ENCODE results near the gene ZFPM1. TPM values are rescaled to one million over a fixed set of nuclear protein-coding genes. Genes with fewer than 3 reads are reported as not detected.

ZFPM1 gene
- total RNA-seq, 1 donor from 2014 or later, result 5.6 TPM

DNA sequence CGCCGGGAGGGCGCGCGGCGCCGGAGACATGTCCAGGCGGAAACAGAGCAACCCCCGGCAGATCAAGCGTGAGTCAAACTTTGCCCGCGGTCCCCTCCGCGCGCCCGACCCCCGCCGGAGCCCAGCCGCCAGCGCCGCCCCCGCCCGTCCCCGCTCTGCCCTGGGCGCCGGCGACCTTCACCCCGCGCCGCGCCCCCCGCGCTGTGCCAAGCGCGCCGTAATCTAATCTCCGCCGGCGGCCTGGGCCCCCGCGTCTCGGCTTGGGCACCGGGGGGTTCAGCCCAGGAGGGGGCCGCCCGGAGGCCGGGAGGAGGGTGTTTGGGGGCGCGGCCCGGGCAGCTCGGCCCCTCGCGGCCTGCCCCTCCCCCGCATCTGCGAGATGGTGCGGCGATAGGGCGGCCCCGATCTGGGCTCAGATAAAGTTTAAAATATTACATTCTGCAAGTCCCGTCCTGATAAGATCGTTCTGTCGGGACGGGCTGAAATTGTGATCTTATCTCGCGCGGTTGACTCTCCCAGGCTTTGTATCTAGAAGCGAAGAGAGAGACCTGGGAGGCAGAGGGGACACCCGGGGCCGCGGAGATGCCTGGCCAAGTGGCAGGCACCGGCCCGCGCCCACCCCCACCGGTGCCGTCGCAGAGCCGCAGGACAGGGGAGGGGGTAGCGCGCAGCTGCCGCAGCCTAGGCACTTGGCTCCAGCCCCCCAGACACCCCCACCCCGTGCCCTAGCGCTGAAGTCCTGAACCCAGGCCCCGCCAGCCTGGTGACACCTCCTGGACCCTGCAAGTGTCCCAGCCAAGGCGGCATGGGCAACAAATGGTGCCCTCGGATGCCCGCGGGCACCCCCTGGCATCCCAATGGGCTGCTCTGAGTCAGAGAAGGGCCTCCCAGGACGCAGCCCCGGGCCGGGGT is 787 bp downstream of the ZFPM1 start:
- H3K36me3 ChIP-seq, result no peaks in the 10 kb centered on the region
- intact Hi-C loops (cut with DNase I), result no loop called here
- ATAC-seq, result no peak
- H3K27me3 ChIP-seq (ENCODE audit: low read depth), result no peaks in the 10 kb centered on the region
- H3K9me3 ChIP-seq, result no peaks in the 10 kb centered on the region
- peak overlapping the region; percentile 64 for H3K27ac ChIP-seq
- TF ChIP-seq, protein P1, sequence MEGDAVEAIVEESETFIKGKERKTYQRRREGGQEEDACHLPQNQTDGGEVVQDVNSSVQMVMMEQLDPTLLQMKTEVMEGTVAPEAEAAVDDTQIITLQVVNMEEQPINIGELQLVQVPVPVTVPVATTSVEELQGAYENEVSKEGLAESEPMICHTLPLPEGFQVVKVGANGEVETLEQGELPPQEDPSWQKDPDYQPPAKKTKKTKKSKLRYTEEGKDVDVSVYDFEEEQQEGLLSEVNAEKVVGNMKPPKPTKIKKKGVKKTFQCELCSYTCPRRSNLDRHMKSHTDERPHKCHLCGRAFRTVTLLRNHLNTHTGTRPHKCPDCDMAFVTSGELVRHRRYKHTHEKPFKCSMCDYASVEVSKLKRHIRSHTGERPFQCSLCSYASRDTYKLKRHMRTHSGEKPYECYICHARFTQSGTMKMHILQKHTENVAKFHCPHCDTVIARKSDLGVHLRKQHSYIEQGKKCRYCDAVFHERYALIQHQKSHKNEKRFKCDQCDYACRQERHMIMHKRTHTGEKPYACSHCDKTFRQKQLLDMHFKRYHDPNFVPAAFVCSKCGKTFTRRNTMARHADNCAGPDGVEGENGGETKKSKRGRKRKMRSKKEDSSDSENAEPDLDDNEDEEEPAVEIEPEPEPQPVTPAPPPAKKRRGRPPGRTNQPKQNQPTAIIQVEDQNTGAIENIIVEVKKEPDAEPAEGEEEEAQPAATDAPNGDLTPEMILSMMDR (IDR thresholded peaks at IDR 0.05), result no peak
- DNase-seq, result no peak
- H3K4me3 ChIP-seq, result peak overlapping the region; percentile 73
- H3K4me1 ChIP-seq, result peaks cover 41% of the 10 kb centered on the region

DNA sequence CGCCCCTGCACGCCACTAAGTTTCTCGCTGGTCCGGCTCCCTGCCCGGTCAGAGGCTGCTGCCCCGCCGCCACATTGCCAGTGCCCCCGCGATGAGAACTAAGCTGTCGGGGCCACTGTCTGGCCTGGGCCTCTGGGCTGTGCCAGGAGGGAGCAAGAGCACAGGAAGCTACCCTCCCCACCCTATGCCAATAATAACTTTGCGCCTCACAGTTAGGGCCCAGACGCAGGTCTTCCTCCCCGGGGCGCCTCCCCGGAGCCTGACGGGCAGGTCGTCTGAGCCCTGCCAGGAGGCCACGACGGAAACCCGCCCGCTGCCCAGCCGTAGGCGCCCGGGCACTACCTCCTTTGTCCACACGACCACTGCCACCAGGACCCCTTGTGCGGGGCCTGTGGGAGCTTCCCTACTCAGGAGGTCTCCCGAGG is 1.5 kb downstream of the ZFPM1 start:
- intact Hi-C loops (cut with DNase I), result no loop called here
- no peaks in the 10 kb centered on the region for H3K27me3 ChIP-seq (ENCODE audit: low read depth)
- H3K4me3 ChIP-seq, result peak overlapping the region; percentile 73
- no peaks in the 10 kb centered on the region for H3K36me3 ChIP-seq
- peaks cover 37% of the 10 kb centered on the region for H3K4me1 ChIP-seq
- no peaks in the 10 kb centered on the region for H3K9me3 ChIP-seq
- peak overlapping the region; percentile 64 for H3K27ac ChIP-seq
- TF ChIP-seq, protein P1 (IDR thresholded peaks at IDR 0.05), result no peak
- ATAC-seq (peak; percentile 0 to 1), DNase-seq (no peak)

DNA sequence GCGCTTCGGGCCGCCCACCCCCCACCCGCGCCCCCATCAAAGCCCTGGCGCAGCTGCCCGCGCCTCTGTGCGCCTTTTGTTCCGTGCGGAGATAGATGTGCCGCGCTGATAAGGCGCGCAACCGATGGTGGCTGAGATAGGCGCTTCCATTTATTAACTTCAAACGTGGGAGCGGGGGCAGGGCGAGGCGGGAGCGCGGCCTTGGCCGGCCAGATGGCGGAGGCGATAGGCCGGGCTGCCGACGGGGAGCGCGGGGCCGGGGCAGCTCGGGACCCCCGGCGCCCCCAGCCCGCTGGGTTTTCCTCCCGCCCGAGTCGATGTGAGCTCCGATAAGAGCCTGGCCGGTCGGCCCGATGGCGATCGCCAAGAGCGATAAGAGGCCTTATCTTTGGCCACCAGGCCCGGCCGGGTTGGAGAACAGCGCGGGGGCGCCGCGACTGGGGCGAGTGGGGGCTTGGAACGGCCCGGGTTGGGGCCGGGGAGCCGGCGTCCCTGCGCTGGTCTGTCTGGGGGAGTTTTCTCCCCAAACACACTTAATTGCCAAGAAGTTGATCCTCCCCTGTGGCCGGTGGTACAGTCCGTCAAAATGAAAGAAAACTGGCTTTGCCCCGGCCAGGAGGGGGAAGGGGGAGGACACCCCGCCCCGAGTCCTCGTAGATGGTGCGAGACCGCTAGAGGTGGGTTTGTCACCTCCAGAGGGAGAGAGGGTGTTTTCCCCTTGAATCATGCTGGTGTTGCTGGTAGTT is 2.7 kb downstream of the ZFPM1 start:
- peak overlapping the region; percentile 73 for H3K27ac ChIP-seq
- H3K36me3 ChIP-seq, result no peaks in the 10 kb centered on the region
- H3K27me3 ChIP-seq (ENCODE audit: low read depth), result no peaks in the 10 kb centered on the region
- DNase-seq (no peak), ATAC-seq (peak in 1 of 2 donors; percentile 23)
- peaks cover 37% of the 10 kb centered on the region for H3K4me1 ChIP-seq
- no peaks in the 10 kb centered on the region for H3K9me3 ChIP-seq
- peak overlapping the region; percentile 73 for H3K4me3 ChIP-seq
- intact Hi-C loops (cut with DNase I), result no loop called here
- TF ChIP-seq, protein P1 (IDR thresholded peaks at IDR 0.05), result no peak

DNA sequence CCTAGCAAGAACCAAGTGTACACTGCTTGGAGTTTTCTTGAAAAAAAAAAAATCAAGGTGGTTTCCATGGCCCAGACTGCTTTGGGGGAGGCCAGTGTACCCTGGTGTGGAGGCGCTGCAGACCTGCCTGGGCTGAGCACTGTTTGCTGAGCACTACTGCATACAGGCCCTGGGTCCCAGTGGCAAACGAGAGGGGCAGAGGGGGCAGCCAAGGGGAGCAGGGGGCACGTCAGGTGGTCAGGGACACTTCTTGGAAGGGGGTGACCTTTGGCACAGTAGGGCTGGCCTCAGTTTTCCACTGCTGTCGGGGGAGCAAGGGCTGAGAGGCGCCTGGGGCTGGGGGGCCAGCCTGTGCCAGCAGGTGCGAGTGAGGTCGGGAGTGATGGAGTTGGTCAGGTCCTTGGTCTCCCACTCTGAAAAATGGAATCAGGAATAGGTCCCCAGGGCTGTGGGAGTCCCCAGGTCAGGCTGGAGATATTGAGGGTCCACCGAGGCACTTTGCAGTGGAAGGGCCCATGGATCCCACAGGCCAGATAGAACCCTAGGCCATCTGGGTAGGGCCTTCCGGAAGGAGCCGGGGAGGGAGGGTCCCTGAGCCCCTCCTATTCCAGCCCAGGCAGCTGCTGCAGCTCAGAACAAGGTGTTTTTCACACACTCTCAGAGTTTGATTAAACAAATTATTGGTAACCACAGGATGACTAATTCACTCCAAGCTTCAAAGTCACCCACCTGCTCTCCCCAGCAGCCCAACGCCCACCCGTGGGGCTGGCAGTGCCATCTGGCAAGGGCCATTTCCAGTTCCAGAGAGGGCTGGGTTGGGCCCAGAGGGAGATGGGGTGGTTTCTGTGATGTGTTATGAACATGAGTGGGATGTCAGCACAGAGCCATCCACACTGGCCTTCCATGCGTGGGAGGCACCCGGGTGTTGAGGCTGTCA is 3.5 kb downstream of the ZFPM1 start:
- H3K27me3 ChIP-seq (ENCODE audit: low read depth), result no peaks in the 10 kb centered on the region
- DNase-seq (no peak), ATAC-seq (no peak)
- intact Hi-C loops (cut with DNase I), result no loop called here
- H3K4me3 ChIP-seq, result peak overlapping the region; percentile 73
- H3K4me1 ChIP-seq, result peaks cover 42% of the 10 kb centered on the region
- no peaks in the 10 kb centered on the region for H3K36me3 ChIP-seq
- no peak overlapping the region for H3K27ac ChIP-seq
- TF ChIP-seq, protein P1 (IDR thresholded peaks at IDR 0.05), result no peak
- no peaks in the 10 kb centered on the region for H3K9me3 ChIP-seq

All from lower lobe of right lung (tissue), 2 donors.